HG02798 (cell line): ENCODE measurements around the gene NRM.
"Not testable (repeated sequence)": the region's sequence is repeated elsewhere in the genome, so short reads cannot be mapped to it uniquely, and the experiment has no call there.

Experiments used
- ATAC-seq: cut with Tn5 transposase; IDR thresholded peaks from one replicate; pipeline ENCODE4 v1.9.1; 2021; ENCODE audit warnings: mild to moderate bottlenecking; ENCODE audit not compliant: unreplicated experiment, poor library complexity

The NRM gene

DNA sequence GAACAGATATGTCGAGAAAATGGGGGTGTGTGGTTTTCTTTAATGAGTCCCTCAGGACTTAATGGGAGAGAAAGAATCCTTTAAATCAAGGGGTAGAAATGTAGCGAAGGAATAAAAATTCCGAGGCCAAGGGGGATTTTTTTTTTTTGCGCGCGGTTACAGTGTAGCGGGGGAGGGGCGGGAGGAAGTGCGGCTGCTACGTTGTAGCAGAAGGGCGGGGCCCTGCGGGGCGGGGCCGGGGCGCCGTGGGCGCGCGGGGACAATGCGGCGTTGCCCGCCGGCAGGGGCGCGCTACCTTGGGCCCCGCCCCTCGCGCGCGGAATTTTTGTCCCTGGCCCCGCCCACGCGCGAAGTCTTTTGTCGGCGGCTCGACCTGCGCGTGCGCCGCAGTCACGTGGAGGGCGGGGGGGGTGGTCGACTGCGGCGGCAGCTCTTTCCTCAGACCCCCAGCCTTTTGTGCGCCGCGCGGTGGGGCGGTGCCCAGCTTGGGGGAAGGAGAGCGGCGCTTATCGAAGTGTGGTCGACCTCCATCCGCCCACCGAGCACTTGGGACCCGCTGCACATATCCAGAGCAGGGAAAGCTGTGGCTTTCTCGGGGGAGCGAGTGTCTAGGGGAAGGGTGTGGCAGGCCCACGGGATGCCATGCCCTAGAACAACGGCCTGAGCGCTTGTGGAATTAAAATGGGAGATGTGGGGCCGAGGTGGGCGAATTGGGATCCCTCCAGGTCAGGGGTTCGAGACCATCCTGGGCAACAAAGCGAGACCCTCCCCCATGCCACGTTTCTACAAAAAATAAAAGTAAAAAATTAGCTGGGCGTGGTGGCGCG lies 30.6 kb upstream of the NRM start:
- peak; percentile 39 for ATAC-seq

- no peak for ATAC-seq
These were observed 30.0 kb upstream of the NRM start for GRCh38 chr6:30720738-30721197.

- ATAC-seq, result peak; percentile 49
These were observed 29.3 kb upstream of the NRM start, which contains the start of gene TUBB for GRCh38 chr6:30719791-30720737. Gene TUBB (plus strand): TSS chr6:30720352. CDS start chr6:30720507, 155 bp downstream.

GRCh38 chr6:30719356-30719755 lies 28.6 kb upstream of the NRM start:
- no peak for ATAC-seq

DNA sequence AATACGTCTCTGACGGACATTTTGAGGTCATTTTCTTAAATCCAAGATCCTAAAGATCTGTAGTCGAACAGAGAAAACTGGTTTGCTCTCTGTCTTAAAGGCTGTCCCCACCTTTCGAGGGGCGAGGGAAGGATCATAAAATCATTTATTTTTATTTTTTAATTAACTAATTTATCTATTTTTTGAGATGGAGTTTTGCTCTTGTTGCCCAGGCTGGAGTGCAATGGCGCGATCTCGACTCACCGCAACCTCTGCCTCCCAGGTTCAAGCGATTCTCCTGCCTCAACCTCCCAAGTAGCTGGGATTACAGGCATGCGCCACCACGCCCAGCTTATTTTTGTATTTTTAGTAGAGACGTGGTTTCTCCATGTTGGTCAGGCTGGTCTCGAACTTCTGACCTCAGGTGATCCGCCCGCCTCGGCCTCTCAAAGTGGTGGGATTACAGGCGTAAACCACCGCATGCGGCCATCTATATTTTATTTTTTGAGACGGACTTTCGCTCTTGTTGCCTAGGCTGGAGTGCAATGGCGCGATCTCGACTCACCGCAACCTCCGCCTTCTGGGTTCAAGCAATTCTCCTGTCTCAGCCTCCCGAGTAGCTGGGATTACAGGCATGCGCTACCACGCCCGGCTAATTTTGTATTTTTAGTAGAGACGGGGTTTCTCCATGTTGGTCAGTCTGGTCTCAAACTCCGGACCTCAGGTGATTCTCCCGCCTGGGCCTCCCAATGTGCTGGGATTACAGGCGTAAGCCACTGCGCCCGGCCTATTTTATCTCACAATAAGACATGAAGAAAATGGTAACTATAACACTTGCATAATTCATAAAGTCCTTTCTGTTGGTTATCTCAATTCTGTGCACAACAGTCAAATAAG lies 27.3 kb upstream of the NRM start:
- not testable (repeated sequence) for ATAC-seq

DNA sequence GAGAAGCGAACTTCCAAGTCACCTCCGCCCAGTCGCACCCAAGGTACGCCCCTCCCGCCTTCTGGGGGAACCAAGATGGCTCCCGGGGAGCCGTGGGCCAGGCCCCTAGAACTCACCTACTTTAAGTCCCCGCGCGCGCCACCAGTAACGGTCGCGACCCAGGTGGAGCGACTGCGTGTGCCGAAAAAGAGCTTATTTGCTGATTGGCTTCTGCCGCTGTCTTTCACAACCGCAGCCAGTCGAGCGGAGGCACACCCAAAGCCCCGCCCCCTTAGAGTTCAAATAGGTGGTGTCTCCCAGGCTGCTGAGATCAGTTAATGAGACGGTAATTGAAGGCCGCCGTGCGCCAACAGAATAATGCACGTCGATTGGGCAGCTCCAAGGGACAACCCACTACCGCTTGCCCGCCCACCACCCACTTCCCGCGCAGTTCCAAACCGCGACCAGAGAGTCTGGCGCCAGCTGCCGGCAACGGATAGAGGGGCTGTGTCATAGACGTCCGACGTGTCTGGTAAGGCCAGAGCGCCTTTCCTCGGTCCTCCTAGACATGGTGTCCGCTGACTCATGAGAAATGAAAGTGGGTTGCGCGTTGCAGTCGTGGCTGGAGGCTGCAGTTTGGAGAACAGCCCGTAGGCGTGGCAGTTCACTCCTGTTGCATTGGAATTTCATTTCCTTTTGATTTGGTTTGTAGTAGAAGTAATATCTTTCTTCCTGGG lies 26.5 kb upstream of the NRM start, which contains the start of gene MDC1:
TSS of gene MDC1 (minus strand) at position 153 of the 716 bp plus-strand sequence. CDS start 2,106 bp downstream, outside the sequence.
- peak; percentile 73 for ATAC-seq

DNA sequence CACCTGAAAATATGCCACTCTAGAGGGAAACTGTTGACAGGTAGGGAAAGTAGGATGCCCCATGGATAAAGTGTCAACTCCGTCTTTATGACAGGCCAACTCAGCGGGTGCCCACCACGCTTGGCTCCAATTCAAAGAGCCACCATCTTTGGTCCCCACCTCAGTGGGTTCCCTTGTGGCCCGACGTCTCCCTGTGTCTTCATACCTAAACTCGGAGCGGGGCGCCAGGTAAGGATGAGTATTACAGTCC lies 26.0 kb upstream of the NRM start:
- no peak for ATAC-seq

DNA sequence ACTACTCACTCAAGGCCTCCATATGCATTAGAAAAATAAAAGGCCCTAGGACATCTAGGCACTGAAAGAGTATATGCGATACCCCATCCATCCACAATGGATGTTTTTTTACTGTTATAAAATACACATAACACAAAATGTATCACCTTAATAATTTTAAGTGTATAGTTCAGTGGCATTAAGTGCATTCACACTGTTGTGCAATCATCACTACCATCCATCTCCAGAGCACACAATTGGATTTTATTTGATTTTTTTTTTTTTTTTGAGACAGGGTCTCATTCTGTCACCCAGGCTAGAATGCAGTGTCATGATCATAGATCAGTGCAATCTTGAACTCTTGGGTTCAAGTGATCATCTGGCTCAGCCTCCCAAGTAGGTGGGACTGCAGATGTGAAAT lies 23.5 kb upstream of the NRM start:
- ATAC-seq, result no peak

DNA sequence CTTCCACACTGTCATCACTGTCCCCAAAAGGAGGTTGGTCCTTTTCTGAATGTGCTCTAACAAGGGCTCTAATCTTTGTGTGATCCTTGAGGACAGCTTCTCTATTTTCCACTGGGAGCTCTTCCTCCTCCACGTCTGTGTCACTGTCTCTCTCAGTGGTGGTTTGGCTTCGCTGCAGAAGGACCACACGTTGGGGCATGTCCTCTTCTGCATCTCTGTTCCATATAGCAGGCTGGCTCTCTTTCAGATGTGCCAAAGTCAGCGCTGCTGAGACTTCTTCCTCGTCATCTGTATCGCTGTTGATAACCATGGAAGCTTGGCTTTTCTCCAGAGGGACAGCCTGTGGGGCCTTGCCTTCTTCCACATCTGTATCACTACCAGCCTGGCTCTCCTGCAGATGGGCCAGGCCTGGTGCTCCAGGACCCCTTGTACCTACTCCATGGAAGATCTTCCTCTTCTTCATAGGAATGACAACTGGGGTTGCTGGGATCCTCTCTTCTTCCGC lies 21.7 kb upstream of the NRM start:
- no peak for ATAC-seq

DNA sequence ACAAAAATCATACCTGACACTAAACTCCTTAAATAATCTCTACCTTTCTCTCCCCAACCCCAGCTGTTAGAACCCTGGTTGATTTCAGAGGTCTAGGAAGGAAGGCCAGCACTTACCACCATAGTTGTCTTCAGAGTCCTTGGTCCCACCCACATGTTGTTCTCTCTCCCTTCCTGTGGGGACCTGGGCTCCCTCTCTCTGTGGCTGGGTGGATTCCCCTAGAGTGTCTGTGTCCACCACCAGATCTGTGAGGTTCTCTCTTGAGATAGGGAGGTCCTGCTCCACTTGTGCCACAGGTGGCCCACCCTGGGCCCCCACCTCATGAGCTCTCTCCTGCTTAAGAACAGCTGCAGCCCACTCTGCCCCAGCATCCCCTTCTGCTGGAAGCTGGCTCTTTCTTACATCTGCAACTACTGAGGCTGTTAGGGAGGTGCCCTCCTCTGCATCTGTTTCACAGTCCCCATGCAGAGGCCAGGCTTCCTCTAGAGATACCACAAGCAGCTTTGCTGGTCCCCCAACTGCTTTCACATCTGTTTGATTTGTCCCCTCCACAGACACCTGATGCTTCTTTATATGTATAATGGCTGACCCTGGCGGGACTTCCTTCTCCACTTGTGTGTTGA lies 21.1 kb upstream of the NRM start:
- peak; percentile 52 for ATAC-seq

GRCh38 chr6:30709101-30709868 lies 18.5 kb upstream of the NRM start:
- ATAC-seq, result no peak

GRCh38 chr6:30707281-30707850 lies 16.6 kb upstream of the NRM start:
- no peak for ATAC-seq

DNA sequence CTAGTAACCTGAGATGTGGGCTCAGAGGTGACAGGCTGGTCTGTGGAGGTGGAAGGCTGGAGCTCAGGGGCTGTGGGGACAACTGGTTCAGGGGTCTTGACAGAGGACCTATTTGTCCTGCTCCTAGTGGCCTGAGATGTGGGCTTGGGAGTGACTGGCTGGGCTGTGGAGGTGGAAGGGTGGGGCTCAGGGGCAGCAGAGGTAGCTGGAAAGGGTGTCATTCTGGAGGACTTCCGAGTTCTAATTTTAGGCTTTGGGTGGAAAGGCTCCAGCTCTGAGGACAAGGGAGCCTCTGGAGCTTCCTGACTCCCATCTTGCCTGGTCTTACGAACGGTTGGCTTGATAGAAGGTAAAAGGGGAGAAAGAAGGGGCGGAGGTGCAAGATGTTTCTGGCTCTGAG lies 14.8 kb upstream of the NRM start:
- no peak for ATAC-seq

DNA sequence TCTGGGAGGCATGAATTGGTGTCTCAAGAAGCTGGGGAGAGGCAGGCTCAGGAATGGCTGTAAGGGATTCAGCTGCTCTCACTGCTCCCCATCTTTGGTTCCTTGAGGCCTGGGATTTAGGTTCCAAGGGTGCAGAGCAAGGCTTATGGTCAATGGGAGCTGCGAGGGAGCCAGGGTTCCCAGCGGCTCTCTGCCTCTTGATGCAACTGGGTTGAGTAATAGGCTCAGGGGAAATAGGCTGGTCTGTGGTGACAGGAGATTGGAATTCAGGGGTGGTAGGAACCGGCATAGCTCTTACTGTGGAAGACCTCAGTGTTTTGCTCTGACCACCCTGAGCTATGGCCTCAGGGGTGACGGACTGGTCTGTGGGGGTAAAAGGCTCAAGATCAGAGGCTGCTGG lies 13.0 kb upstream of the NRM start:
- ATAC-seq, result no peak

DNA sequence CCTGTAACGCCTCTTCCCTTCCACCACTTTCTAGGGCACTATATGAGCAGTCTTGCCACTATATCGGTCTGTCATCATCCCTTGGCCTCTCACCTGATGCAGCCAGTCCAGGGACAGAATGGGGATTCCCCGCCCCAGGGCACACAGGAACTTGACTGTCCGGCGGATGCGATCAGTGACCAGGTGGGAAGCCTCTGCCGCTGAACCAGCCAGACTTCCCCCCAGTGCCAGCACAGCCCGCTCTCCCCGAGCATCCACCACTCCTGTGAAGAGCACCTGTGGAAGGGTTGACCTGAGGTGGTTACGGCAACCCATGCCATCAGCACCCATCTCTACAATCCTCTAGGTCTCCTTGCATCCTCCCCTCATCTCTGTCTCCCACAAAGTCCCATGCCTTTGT lies 12.2 kb upstream of the NRM start:
- ATAC-seq, result no peak

DNA sequence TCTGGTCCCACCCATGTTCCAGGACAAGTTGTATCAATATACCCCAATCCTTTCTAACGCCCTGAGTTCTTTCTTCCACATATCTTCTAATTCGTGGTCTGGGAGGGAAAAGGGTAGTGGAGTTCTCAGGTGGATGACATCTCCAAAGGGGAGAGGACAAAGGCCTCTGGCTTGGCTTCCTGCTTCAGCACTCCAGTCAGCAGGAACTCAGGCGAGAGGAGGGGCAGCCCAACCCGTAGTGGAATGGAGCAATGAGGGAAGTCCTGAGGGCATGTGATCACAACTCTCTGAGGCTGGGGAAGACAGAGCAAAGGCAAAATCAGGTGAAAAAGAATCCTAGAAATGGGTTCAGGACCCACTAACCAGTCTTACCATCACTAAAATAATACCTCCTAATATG lies 9.6 kb upstream of the NRM start:
- ATAC-seq, result no peak

DNA sequence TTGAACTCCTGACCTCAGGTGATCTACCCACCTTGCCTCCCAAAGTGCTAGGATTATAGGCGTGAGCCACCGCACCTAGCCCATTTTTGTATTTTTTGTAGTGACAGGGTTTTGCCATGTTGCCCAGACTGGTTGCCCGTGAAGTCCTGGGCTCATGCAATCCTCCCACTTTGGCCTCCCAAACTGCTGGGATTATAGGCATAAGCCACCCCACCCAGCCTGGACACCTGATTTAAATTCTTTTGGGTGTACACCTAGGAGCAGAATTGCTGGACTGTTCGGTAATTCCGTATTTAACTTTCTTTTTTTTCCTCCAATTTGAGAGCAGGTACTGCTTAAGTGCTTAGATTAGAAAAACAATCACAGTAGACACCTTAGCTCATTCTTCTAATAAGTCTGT lies 5.6 kb upstream of the NRM start:
- no peak for ATAC-seq
